ENCODE measurements around the gene TRAF3IP3. TPM values are rescaled to one million over a fixed set of nuclear protein-coding genes. Genes with fewer than 3 reads are reported as not detected.

The TRAF3IP3 gene, protein sequence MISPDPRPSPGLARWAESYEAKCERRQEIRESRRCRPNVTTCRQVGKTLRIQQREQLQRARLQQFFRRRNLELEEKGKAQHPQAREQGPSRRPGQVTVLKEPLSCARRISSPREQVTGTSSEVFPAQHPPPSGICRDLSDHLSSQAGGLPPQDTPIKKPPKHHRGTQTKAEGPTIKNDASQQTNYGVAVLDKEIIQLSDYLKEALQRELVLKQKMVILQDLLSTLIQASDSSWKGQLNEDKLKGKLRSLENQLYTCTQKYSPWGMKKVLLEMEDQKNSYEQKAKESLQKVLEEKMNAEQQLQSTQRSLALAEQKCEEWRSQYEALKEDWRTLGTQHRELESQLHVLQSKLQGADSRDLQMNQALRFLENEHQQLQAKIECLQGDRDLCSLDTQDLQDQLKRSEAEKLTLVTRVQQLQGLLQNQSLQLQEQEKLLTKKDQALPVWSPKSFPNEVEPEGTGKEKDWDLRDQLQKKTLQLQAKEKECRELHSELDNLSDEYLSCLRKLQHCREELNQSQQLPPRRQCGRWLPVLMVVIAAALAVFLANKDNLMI
- 1 to 10 TPM; 2.5 to 2.9 TPM for polyA plus RNA-seq

DNA sequence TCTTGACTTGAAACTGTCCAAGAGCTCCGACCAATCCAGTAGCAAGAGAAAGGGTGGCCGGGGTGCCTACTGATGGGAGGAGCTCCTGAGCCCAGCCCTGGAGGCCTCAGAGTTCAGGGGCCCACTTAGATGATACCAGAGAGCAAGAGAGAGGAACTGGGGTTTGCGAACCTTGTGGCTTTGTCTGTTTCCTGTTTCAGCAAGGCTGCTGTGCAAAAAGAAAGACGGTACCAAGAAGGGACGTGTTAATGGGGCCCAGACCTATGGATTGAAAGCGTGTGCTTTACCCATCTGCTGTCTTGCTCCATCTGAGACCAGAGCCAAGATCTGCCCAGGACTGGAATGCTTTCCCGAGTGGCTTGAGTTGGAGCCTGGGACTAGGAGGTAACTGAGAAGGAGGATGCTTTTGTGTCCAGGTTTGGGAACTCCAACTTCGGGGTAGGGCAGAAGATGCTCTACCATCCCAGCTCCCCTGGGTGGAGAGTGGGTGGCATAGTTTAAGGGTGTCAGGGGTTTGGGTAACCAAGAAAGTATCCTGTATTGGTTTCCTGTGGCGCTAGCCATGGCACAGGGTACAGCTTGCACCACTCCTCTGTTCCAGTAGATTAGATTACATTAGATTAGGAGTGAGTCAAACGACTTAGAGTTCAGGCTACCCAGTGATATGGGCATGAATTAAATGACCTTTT is at the start of gene TRAF3IP3:
Gene TRAF3IP3, plus strand, starts transcription at position 128 of the 689 bp plus-strand sequence. CDS start 3,987 bp downstream, outside the sequence.
- H3K4me1 ChIP-seq (ENCODE audit: control insufficient read depth in 2 of 2, insufficient read depth in 2 of 2, low read length in 1 of 2), result no peaks in the 10 kb centered on the region
- H3K27me3 ChIP-seq (ENCODE audit: control insufficient read depth in 1 of 2, insufficient read depth in 2 of 2, low read length in 2 of 2), result no peaks in the 10 kb centered on the region
- peak within 1 kb of the TSS; percentile 8 to 16 for H3K27ac ChIP-seq (ENCODE audit: low read depth in 2 of 2, low read length in 1 of 2)
- no peaks in the 10 kb centered on the region for H3K36me3 ChIP-seq (ENCODE audit: control insufficient read depth in 2 of 2, insufficient read depth in 2 of 2, low read length in 1 of 2)
- H3K4me3 ChIP-seq (ENCODE audit: low read depth in 1 of 2, low read length in 2 of 2), result peak within 1 kb of the TSS; percentile 30 to 35
- 62 to 72% methylated on average over 10 of the region's 10 CpGs for WGBS, 2 donors
- no peaks in the 10 kb centered on the region for H3K9me3 ChIP-seq (ENCODE audit: control insufficient read depth in 2 of 2, insufficient read depth in 1 of 2, low read depth in 1 of 2, low read length in 1 of 2)

DNA sequence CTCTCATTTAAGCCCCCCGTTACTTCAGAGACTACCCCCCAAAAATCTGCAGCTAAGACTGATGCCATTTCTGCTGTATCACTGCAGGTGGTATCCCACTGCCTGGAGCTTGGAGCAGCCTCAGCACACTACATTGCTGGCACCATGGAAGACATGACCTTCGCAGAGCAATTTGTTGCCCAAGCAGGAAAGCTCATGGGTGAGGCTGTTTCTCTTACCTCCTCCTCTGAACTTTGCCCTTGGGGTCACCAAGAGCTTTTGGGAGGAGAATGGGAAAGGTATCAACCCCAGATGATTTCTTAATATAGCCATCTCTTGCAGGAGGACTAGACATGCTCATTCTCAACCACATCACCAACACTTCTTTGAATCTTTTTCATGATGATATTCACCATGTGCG is 49.2 kb upstream of the TRAF3IP3 start:
- Histone ChIP-seq H3K4me3 (ENCODE audit: low read depth in 1 of 2, low read length in 2 of 2) (no peak overlapping the region), H3K27ac (ENCODE audit: low read depth in 2 of 2, low read length in 1 of 2) (no peak overlapping the region), H3K36me3 (ENCODE audit: control insufficient read depth in 2 of 2, insufficient read depth in 2 of 2, low read length in 1 of 2) (no peaks in the 10 kb centered on the region), H3K27me3 (ENCODE audit: control insufficient read depth in 1 of 2, insufficient read depth in 2 of 2, low read length in 2 of 2) (peaks cover 0 to 3% of the 10 kb centered on the region in 2 donors), H3K4me1 (ENCODE audit: control insufficient read depth in 2 of 2, insufficient read depth in 2 of 2, low read length in 1 of 2) (no peaks in the 10 kb centered on the region), H3K9me3 (ENCODE audit: control insufficient read depth in 2 of 2, insufficient read depth in 1 of 2, low read depth in 1 of 2, low read length in 1 of 2) (no peaks in the 10 kb centered on the region)
- WGBS, 2 donors, result 96% methylated on average over 3 of the region's 3 CpGs

DNA sequence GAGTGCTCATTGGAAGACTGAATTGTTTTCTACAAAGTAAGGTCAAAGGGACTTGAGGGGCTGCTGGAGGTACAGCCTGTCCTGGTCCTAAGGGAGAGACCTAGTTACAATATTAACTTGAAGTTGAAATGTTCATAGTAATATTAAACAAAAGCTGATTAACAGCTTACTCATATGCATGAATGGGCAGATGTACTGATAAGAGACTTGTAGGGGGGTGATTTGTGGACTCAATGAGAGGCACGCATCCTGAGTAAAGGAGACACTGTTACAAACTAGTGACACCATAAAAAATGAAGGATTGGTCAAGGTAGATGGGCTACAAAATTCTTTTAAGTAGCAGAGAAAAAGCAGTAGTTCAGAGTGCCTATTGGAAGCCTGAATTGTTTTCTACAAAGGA is 48.5 kb upstream of the TRAF3IP3 start:
- no peak overlapping the region for H3K27ac ChIP-seq (ENCODE audit: low read depth in 2 of 2, low read length in 1 of 2)
- peaks cover 0 to 3% of the 10 kb centered on the region in 2 donors for H3K27me3 ChIP-seq (ENCODE audit: control insufficient read depth in 1 of 2, insufficient read depth in 2 of 2, low read length in 2 of 2)
- WGBS, 2 donors, result 90 to 91% methylated on average over 1 of the region's 1 CpG
- H3K4me3 ChIP-seq (ENCODE audit: low read depth in 1 of 2, low read length in 2 of 2), result no peak overlapping the region
- no peaks in the 10 kb centered on the region for H3K4me1 ChIP-seq (ENCODE audit: control insufficient read depth in 2 of 2, insufficient read depth in 2 of 2, low read length in 1 of 2)
- no peaks in the 10 kb centered on the region for H3K9me3 ChIP-seq (ENCODE audit: control insufficient read depth in 2 of 2, insufficient read depth in 1 of 2, low read depth in 1 of 2, low read length in 1 of 2)
- H3K36me3 ChIP-seq (ENCODE audit: control insufficient read depth in 2 of 2, insufficient read depth in 2 of 2, low read length in 1 of 2), result no peaks in the 10 kb centered on the region

DNA sequence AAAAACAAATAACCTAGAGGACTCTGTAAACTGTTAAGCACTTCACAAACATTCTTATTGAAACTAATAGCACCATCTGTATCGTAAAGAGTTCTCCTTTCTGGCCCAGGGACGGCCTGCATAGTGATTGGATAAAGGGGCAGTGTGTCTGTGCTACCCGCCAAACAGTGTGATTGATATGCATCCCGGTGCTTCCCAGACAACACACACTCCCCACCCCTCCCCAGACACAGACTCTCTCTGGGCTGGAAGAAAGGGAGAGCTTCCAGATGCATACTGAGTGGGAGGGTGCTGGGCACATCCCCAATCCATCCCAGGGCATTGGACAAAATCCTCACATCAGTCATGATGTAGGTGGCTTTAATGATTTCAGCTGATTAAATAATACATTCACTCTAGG is 47.6 kb upstream of the TRAF3IP3 start:
- no peaks in the 10 kb centered on the region for H3K4me1 ChIP-seq (ENCODE audit: control insufficient read depth in 2 of 2, insufficient read depth in 2 of 2, low read length in 1 of 2)
- H3K27me3 ChIP-seq (ENCODE audit: control insufficient read depth in 1 of 2, insufficient read depth in 2 of 2, low read length in 2 of 2), result peaks cover 0 to 3% of the 10 kb centered on the region in 2 donors
- H3K4me3 ChIP-seq (ENCODE audit: low read depth in 1 of 2, low read length in 2 of 2), result no peak overlapping the region
- no peak overlapping the region for H3K27ac ChIP-seq (ENCODE audit: low read depth in 2 of 2, low read length in 1 of 2)
- 73% methylated on average over 4 of the region's 4 CpGs for WGBS, 2 donors
- no peaks in the 10 kb centered on the region for H3K9me3 ChIP-seq (ENCODE audit: control insufficient read depth in 2 of 2, insufficient read depth in 1 of 2, low read depth in 1 of 2, low read length in 1 of 2)
- no peaks in the 10 kb centered on the region for H3K36me3 ChIP-seq (ENCODE audit: control insufficient read depth in 2 of 2, insufficient read depth in 2 of 2, low read length in 1 of 2)

DNA sequence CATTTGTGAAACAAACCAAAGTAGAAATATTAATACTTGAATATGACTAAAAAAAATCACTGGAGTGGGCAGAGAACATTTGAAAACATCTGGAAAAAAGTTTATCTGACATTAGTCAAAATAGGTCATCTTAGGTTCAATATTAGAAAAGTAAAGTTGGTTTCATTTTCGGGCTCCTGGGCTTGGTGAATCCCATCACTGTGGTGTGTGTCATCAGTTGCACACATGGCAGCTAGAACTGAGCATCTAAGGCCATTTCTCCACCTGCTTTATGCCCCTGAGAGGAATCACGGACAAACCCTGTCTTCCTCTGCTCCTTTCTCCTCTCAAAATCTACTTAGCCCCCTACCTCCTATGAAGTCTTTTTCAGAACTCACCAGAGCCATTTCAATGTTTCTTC is 45.8 kb upstream of the TRAF3IP3 start:
- Histone ChIP-seq H3K27ac (ENCODE audit: low read depth in 2 of 2, low read length in 1 of 2) (no peak overlapping the region), H3K27me3 (ENCODE audit: control insufficient read depth in 1 of 2, insufficient read depth in 2 of 2, low read length in 2 of 2) (peaks cover 0 to 3% of the 10 kb centered on the region in 2 donors), H3K4me1 (ENCODE audit: control insufficient read depth in 2 of 2, insufficient read depth in 2 of 2, low read length in 1 of 2) (peaks cover 2 to 3% of the 10 kb centered on the region in 2 donors), H3K4me3 (ENCODE audit: low read depth in 1 of 2, low read length in 2 of 2) (no peak overlapping the region), H3K9me3 (ENCODE audit: control insufficient read depth in 2 of 2, insufficient read depth in 1 of 2, low read depth in 1 of 2, low read length in 1 of 2) (no peaks in the 10 kb centered on the region), H3K36me3 (ENCODE audit: control insufficient read depth in 2 of 2, insufficient read depth in 2 of 2, low read length in 1 of 2) (no peaks in the 10 kb centered on the region)
- WGBS, 2 donors, result 78 to 80% methylated on average over 2 of the region's 2 CpGs

DNA sequence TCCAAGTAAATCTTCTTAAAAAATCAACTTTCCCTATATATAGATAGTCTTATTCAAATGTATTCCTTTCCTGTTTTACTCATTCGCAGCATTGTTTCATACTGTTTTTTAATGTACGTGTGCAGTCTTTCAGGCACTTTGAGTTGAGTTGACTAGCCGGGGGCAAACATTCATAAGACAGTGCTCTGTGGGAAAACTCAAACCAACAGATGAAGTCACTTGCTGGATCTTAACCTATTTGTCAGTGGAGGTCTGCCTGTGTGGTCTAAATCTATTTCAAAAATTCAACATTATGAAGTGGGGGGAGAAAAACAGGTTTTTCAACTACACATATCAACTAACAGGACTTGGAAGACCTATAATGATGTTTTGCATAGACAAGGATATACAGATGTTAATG is 45.0 kb upstream of the TRAF3IP3 start:
- no peaks in the 10 kb centered on the region for H3K9me3 ChIP-seq (ENCODE audit: control insufficient read depth in 2 of 2, insufficient read depth in 1 of 2, low read depth in 1 of 2, low read length in 1 of 2)
- H3K27me3 ChIP-seq (ENCODE audit: control insufficient read depth in 1 of 2, insufficient read depth in 2 of 2, low read length in 2 of 2), result peaks cover 0 to 3% of the 10 kb centered on the region in 2 donors
- H3K36me3 ChIP-seq (ENCODE audit: control insufficient read depth in 2 of 2, insufficient read depth in 2 of 2, low read length in 1 of 2), result no peaks in the 10 kb centered on the region
- no peak overlapping the region for H3K4me3 ChIP-seq (ENCODE audit: low read depth in 1 of 2, low read length in 2 of 2)
- H3K4me1 ChIP-seq (ENCODE audit: control insufficient read depth in 2 of 2, insufficient read depth in 2 of 2, low read length in 1 of 2), result peaks cover 2 to 3% of the 10 kb centered on the region in 2 donors
- no peak overlapping the region for H3K27ac ChIP-seq (ENCODE audit: low read depth in 2 of 2, low read length in 1 of 2)
- 75 to 87% methylated on average over 3 of the region's 3 CpGs for WGBS, 2 donors

DNA sequence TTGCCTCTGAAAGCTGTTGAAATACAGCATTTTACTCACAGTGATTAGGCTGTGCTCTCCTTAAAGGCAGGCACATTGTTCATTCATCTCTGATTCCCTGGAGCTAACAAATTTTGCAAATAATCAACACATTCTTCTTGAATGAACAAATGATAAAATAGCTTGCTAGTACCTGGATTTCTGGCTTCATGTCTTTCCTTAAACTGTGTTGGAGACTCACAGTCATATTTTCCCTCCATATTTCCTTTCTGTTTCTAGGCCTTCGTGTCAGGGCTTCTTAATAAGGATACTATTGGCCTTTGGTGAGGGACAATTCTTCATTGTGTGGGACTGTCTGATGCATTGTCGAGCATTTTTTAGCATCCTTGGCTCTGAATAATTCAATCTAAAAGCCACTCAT is 41.5 kb upstream of the TRAF3IP3 start:
- no peak overlapping the region for H3K4me3 ChIP-seq (ENCODE audit: low read depth in 1 of 2, low read length in 2 of 2)
- peak overlapping the region in 1 of 2 donors; percentile 31 for H3K27ac ChIP-seq (ENCODE audit: low read depth in 2 of 2, low read length in 1 of 2)
- H3K9me3 ChIP-seq (ENCODE audit: control insufficient read depth in 2 of 2, insufficient read depth in 1 of 2, low read depth in 1 of 2, low read length in 1 of 2), result peaks cover 0 to under 1% of the 10 kb centered on the region in 2 donors
- H3K36me3 ChIP-seq (ENCODE audit: control insufficient read depth in 2 of 2, insufficient read depth in 2 of 2, low read length in 1 of 2), result no peaks in the 10 kb centered on the region
- peaks cover 2 to 3% of the 10 kb centered on the region in 2 donors for H3K4me1 ChIP-seq (ENCODE audit: control insufficient read depth in 2 of 2, insufficient read depth in 2 of 2, low read length in 1 of 2)
- WGBS, 2 donors, result 85 to 86% methylated on average over 2 of the region's 2 CpGs
- no peaks in the 10 kb centered on the region for H3K27me3 ChIP-seq (ENCODE audit: control insufficient read depth in 1 of 2, insufficient read depth in 2 of 2, low read length in 2 of 2)

DNA sequence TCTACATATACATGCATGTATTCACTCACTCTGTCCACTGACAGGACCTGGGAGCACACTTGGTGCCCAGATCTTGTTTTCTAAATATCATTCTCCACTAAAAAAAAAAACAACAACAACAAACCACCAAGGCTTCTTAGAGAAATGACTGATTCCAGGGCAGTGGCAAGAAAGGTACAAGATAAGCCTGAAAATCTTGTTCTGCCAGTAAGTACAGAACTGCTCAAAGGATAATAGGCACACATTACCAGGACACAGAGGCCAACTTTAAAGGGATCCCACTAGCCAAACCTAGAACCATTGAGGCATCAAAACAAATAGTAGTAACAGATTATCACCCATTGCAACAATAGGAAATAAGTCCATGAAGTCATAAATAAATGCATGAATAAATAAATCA is 40.5 kb upstream of the TRAF3IP3 start:
- Histone ChIP-seq H3K27ac (ENCODE audit: low read depth in 2 of 2, low read length in 1 of 2) (no peak overlapping the region), H3K36me3 (ENCODE audit: control insufficient read depth in 2 of 2, insufficient read depth in 2 of 2, low read length in 1 of 2) (no peaks in the 10 kb centered on the region), H3K4me1 (ENCODE audit: control insufficient read depth in 2 of 2, insufficient read depth in 2 of 2, low read length in 1 of 2) (peaks cover 2 to 3% of the 10 kb centered on the region in 2 donors), H3K9me3 (ENCODE audit: control insufficient read depth in 2 of 2, insufficient read depth in 1 of 2, low read depth in 1 of 2, low read length in 1 of 2) (peaks cover 0 to 2% of the 10 kb centered on the region in 2 donors), H3K27me3 (ENCODE audit: control insufficient read depth in 1 of 2, insufficient read depth in 2 of 2, low read length in 2 of 2) (no peaks in the 10 kb centered on the region), H3K4me3 (ENCODE audit: low read depth in 1 of 2, low read length in 2 of 2) (no peak overlapping the region)

DNA sequence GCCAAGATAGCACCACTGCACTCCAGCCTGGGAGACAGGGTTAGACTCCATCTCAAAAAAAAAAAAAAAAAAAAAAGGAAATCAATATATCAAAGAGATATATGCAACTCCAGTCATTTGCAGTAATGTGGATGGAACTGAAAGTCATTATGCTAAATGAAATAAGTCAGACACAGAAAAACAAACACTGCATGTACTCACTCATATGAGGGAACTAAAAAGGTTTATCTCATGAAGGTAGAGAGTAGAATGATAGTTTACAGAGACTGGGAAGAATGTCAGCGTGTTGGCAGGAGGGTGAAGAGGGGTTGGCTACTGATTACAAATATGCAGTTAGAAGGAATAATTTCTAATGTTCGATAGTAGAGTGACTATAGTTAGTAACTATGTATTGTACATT is 38.0 kb upstream of the TRAF3IP3 start:
- no peaks in the 10 kb centered on the region for H3K36me3 ChIP-seq (ENCODE audit: control insufficient read depth in 2 of 2, insufficient read depth in 2 of 2, low read length in 1 of 2)
- no peak overlapping the region for H3K4me3 ChIP-seq (ENCODE audit: low read depth in 1 of 2, low read length in 2 of 2)
- H3K9me3 ChIP-seq (ENCODE audit: control insufficient read depth in 2 of 2, insufficient read depth in 1 of 2, low read depth in 1 of 2, low read length in 1 of 2), result peaks cover 0 to 2% of the 10 kb centered on the region in 2 donors
- H3K4me1 ChIP-seq (ENCODE audit: control insufficient read depth in 2 of 2, insufficient read depth in 2 of 2, low read length in 1 of 2), result peaks cover 2 to 5% of the 10 kb centered on the region in 2 donors
- 79 to 81% methylated on average over 2 of the region's 2 CpGs for whole genome bisulfite sequencing, 2 donors
- H3K27me3 ChIP-seq (ENCODE audit: control insufficient read depth in 1 of 2, insufficient read depth in 2 of 2, low read length in 2 of 2), result no peaks in the 10 kb centered on the region
- no peak overlapping the region for H3K27ac ChIP-seq (ENCODE audit: low read depth in 2 of 2, low read length in 1 of 2)
